Measurements from ENCODE around the gene MMP7.

Gene MMP7

DNA sequence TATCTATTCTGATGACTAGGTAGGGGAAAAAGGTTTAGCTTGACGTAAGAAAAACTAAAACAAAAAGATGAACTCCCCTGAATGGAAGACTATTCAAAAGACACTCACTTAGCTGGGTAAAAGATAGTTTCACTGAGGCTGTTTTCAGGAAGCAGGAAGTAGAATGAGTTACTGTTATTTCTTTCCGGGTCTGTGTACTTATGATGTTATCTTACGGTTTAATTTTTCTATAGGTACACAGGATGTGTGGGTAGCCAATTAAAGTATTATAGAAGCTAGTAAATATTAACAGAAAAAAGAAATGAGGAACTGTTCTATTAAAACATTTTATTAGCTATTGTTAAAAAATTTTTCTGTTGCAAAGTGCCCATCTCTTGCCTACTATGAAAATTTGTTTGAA lies 45.8 kb upstream of the MMP7 start:
- TF ChIP-seq EZH2 (IDR thresholded peaks at IDR 0.05; ENCODE audit: borderline replicate concordance, low read length) = no peak
- TF ChIP-seq, protein P1, sequence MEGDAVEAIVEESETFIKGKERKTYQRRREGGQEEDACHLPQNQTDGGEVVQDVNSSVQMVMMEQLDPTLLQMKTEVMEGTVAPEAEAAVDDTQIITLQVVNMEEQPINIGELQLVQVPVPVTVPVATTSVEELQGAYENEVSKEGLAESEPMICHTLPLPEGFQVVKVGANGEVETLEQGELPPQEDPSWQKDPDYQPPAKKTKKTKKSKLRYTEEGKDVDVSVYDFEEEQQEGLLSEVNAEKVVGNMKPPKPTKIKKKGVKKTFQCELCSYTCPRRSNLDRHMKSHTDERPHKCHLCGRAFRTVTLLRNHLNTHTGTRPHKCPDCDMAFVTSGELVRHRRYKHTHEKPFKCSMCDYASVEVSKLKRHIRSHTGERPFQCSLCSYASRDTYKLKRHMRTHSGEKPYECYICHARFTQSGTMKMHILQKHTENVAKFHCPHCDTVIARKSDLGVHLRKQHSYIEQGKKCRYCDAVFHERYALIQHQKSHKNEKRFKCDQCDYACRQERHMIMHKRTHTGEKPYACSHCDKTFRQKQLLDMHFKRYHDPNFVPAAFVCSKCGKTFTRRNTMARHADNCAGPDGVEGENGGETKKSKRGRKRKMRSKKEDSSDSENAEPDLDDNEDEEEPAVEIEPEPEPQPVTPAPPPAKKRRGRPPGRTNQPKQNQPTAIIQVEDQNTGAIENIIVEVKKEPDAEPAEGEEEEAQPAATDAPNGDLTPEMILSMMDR (IDR thresholded peaks at IDR 0.05; ENCODE audit: low read length) = no peak
- no peaks in the 10 kb centered on the region for H3K36me3 ChIP-seq (ENCODE audit: insufficient read depth, low read length)
- H3K27me3 ChIP-seq (ENCODE audit: insufficient read depth, low read length) = no peaks in the 10 kb centered on the region
- no peak overlapping the region for H3K4me2 ChIP-seq (ENCODE audit: low read length)
- no peaks in the 10 kb centered on the region for H4K20me1 ChIP-seq (ENCODE audit: insufficient read depth, low read length)
- H3K27ac ChIP-seq (ENCODE audit: low read depth, low read length, poor library complexity, severe bottlenecking) = no peak overlapping the region
- H3K79me2 ChIP-seq (ENCODE audit: insufficient read depth, low read length) = no peaks in the 10 kb centered on the region
- no peaks in the 10 kb centered on the region for H3F3A ChIP-seq (ENCODE audit: insufficient read depth, low read length)
- H2AFZ ChIP-seq (ENCODE audit: low read length) = peak overlapping the region; percentile 98
- no peaks in the 10 kb centered on the region for H3K9me3 ChIP-seq (ENCODE audit: low read length)
- peaks cover 19% of the 10 kb centered on the region for H3K4me1 ChIP-seq (ENCODE audit: insufficient read depth, low read length, severe bottlenecking)
- H3K4me3 ChIP-seq (ENCODE audit: low read depth, low read length, poor library complexity, severe bottlenecking) = no peak overlapping the region
- no peak overlapping the region for H3K9ac ChIP-seq (ENCODE audit: low read length)
- H3K9me2 ChIP-seq (ENCODE audit: low read depth, low read length) = no peaks in the 10 kb centered on the region

DNA sequence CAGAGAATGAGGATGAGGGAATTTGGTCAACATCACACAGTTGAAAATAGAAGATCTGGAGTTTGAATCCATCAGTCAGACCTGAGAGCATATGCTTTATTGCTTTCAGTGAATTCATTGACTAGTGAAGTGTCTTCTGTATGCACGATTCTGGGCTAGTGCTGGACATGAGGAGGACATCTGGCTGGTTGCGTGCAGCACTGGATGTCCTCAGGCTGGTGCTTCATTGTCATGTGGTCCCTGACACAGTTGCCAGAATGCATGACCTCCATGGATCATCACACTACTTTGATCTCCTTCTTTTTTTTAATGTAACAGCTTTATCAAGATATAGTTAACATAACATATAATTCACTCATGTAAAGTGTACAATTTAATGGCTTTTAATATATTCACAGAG lies 44.5 kb upstream of the MMP7 start:
- Histone ChIP-seq H3K9me2 (ENCODE audit: low read depth, low read length) (no peaks in the 10 kb centered on the region), H4K20me1 (ENCODE audit: insufficient read depth, low read length) (no peaks in the 10 kb centered on the region), H2AFZ (ENCODE audit: low read length) (no peak overlapping the region), H3K9ac (ENCODE audit: low read length) (no peak overlapping the region), H3K27ac (ENCODE audit: low read depth, low read length, poor library complexity, severe bottlenecking) (no peak overlapping the region), H3K4me1 (ENCODE audit: insufficient read depth, low read length, severe bottlenecking) (peaks cover 11% of the 10 kb centered on the region), H3F3A (ENCODE audit: insufficient read depth, low read length) (no peaks in the 10 kb centered on the region), H3K79me2 (ENCODE audit: insufficient read depth, low read length) (no peaks in the 10 kb centered on the region), H3K4me3 (ENCODE audit: low read depth, low read length, poor library complexity, severe bottlenecking) (no peak overlapping the region), H3K27me3 (ENCODE audit: insufficient read depth, low read length) (no peaks in the 10 kb centered on the region), H3K4me2 (ENCODE audit: low read length) (no peak overlapping the region), H3K36me3 (ENCODE audit: insufficient read depth, low read length) (no peaks in the 10 kb centered on the region), H3K9me3 (ENCODE audit: low read length) (peaks cover under 1% of the 10 kb centered on the region; the same call in 1 of the 2 replicates)
- TF ChIP-seq, protein P1 (IDR thresholded peaks at IDR 0.05; ENCODE audit: low read length) = no peak
- no peak for TF ChIP-seq EZH2 (IDR thresholded peaks at IDR 0.05; ENCODE audit: borderline replicate concordance, low read length)

DNA sequence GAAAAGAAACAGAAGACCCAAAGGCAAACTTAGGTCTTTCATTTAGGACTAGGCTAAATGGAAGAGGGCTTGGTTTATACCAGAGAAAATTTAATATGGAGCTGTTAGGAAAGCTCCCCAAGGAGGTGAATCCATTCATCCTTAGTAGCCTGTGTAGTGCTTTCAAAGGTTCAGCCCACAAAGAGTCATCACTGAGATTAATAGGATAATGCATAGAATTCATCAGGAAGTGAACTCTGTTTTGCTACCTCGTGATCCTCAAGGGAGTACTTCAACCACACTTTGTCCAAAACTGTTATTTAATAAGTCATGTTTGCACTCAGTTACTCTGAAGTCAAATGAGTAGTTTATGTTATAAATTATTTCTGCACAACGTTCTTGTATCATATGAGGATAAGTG lies 43.3 kb upstream of the MMP7 start:
- no peaks in the 10 kb centered on the region for H3K79me2 ChIP-seq (ENCODE audit: insufficient read depth, low read length)
- no peak overlapping the region for H3K4me2 ChIP-seq (ENCODE audit: low read length)

More for the DNA sequence above, 43.3 kb upstream of the MMP7 start:
- Histone ChIP-seq H4K20me1 (ENCODE audit: insufficient read depth, low read length) (no peaks in the 10 kb centered on the region), H3K27ac (ENCODE audit: low read depth, low read length, poor library complexity, severe bottlenecking) (no peak overlapping the region), H3K9me3 (ENCODE audit: low read length) (peaks cover 4% of the 10 kb centered on the region), H3F3A (ENCODE audit: insufficient read depth, low read length) (no peaks in the 10 kb centered on the region), H3K9ac (ENCODE audit: low read length) (no peak overlapping the region), H2AFZ (ENCODE audit: low read length) (no peak overlapping the region), H3K4me1 (ENCODE audit: insufficient read depth, low read length, severe bottlenecking) (peaks cover 11% of the 10 kb centered on the region), H3K36me3 (ENCODE audit: insufficient read depth, low read length) (no peaks in the 10 kb centered on the region), H3K27me3 (ENCODE audit: insufficient read depth, low read length) (no peaks in the 10 kb centered on the region), H3K9me2 (ENCODE audit: low read depth, low read length) (no peaks in the 10 kb centered on the region), H3K4me3 (ENCODE audit: low read depth, low read length, poor library complexity, severe bottlenecking) (no peak overlapping the region)
- TF ChIP-seq, protein P1 (IDR thresholded peaks at IDR 0.05; ENCODE audit: low read length) = no peak
- no peak for TF ChIP-seq EZH2 (IDR thresholded peaks at IDR 0.05; ENCODE audit: borderline replicate concordance, low read length)
